Measurements from ENCODE around the gene PABPC1L2B.
"Not testable (repeated sequence)": the region's sequence is repeated elsewhere in the genome, so short reads cannot be mapped to it uniquely, and the experiment has no call there.

Gene PABPC1L2B

DNA sequence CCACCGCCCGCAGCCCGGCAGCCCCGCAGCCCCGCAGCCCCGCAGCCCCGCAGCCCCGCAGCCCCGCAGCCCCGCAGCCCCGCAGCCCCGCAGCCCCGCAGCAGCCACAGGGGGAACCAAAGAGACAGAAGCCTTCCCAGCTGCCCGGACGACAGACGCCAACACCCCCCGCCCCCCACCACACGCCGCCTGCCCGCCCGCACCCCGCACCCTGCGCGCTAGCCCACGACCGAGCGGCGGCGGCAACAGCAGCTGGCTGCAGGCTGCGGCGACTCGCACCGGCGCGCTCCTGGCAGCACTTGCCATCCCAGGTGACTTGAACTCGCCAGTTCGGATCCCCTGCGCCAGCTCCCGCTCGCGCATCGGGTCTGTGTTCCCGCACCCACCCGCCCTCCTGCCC is at the start of gene PABPC1L2B:
Gene PABPC1L2B (plus strand): TSS at position 207 of the 400 bp plus-strand sequence. CDS start 704 bp downstream, outside the sequence.
- DNase-seq = not testable (repeated sequence)

DNA sequence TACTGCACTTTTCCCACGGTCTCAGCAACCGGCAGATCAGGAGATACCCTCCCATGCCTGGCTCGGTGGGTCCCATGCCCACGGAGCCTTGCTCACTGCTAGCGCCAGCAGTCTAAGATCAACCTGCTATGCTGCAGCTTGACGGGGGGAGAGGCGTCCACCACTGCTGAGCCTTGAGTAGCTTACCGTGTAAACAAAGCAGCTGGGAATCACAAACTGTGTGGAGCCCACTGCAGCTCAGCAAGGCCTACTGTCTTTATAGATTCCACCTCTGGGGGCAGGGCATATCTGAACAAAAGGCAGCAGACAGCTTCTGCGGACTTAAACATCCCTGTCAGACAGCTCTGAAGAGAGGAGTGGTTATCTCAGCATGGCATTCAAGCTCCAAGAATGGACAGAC is 42.8 kb upstream of the PABPC1L2B start:
- DNase-seq = not testable (repeated sequence)

DNA sequence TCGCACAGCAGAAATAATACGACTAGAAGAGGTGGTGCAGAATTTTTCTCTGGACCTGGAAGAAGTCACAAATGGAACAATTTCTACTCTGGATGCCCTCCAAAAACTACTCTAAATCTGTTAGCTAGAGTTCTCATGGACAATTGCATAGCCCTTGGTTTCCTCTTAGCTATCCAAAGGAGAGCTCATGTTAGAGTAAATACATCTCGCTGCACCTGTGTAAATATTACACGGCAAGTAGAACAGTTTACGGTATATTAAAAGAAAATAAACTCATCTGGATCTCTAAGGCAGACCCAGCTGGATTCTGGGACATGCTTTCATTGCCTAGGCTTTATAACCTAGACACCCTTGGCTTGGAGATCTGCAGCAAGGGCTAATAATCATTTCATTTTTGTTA is 30.9 kb upstream of the PABPC1L2B start:
- DNase-seq = not testable (repeated sequence)

DNA sequence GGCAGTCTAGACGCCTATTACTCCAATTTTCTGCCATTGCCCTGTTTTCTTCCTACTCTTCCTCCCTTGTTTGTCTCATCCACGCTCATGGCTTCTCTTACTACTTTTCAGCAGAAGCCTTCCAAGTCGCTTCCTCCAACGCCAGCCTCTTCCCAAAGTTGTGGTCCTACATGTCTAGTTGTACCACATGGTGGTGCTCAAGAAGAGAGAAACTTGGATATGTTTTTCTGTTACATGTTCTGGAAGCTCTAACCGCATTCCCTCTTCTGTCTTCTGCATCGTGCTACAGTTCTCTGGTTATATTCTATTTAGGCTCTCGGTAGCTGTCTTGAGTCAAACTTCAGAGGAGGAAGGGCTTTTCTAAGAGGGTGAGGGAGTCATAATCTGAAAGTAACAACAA is 27.9 kb upstream of the PABPC1L2B start:
- not testable (repeated sequence) for DNase-seq

DNA sequence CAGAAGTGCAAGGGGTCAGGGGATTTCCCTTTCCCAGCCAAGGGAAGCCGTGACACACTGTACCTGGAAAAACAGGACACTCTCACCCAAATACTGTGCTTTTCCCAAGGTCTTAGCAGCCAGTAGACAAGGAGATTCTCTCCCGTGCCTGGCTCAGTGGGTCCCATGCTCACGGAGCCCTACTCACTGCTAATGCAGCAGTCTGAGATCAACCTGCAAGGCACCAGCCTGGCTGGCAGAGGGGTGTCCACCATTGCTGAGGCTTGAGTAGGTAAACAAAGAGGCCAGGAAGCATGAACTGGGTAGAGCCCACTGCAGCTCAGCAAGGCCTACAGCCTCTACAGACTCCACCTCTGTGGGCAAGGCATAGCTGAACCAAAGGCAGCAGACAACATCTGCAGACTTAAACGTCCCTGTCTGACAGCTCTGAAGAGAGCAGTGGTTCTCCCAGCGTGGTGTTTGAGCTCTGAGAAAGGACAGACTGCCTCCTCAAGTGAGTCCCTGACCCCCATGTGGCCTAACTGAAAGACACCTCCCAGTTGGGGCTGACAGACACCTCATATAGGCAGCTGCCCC is 21.8 kb upstream of the PABPC1L2B start:
- DNase-seq = not testable (repeated sequence)

DNA sequence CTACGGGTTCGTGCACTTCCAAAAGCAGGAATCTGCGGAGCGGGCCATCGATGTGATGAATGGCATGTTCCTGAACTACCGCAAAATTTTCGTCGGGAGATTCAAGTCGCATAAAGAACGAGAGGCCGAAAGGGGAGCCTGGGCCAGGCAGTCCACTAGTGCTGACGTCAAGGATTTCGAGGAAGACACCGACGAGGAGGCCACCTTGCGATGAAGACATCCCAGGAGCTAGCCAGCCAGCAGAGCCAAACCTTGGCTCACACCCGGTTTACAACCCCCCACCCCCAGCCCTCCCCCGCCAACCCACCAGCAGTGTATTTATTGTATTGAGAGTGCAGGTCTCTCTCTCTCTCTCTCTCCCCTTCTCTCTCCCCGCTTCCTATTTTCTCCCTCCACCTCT is 1.3 kb downstream of the PABPC1L2B start:
- DNase-seq = not testable (repeated sequence)

DNA sequence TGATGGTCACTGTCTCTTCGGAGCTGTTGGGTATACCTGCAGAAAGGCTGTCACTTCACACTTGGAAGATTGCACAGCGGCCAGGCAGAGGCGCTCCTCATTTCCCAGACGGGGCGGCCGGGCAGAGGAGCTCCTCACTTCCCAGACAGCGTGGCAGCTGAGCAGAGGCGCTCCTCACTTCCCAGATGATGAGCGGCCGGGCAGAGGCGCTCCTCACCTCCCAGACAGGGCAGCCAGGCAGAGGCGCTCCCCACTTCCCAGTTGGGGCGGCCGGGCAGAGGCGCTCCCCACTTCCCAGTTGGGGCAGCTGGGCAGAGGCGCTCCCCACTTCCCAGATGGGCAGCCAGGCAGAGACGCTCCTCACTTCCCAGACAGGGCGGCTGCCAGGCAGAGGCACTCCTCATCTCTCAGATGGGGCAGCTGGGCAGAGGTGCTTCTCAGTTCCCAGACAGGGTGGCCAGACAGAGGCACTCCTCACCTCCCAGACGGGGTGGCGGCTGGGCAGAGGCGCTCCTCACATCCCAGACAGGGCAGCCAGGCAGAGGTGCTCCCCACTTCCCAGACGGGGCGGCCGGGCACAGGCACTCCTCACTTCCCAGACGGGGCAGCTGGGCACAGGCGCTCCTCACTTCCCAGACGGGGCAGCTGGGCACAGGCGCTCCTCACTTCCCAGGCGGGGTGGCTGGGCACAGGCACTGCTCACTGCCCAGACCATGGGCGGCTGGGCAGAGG is 18.8 kb downstream of the PABPC1L2B start:
- DNase-seq = no peak

DNA sequence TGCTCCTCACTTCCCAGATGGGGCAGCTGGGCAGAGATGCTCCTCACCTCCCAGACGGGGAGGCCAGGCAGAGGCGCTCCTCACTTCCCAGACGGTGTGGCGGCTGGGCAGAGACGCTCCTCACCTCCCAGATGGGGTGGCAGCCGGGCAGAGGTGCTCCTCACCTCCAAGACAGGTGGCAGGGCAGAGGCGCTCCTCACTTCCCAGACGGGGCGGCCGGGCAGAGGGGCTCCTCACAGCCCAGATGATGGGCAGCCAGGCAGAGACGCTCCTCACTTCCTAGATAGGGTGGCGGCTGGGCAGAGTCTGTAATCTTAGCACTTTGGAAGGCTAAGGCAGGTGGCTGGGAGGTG is 19.3 kb downstream of the PABPC1L2B start:
- DNase-seq = not testable (repeated sequence)

DNA sequence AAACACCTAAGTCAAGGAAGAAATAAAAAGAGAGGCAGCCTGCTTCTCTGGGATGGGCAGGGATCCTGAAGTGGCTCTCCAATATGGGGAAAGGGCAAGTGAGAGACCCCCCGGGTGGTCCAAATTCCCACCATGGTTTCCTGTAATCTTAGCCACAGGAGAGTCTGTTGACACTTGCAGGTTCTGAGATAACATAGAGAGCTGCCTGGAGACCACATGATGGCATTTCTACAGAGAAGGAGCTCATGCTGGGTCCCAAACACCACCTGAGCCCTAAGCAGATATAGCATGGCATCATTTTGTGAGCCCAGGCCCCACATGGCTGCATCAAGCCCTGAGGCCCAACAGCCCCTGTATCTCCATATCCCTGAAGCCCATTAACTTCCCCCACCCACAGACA is 26.1 kb downstream of the PABPC1L2B start:
- no peak for DNase-seq
